Suprapubic skin (tissue), 4 donors: ENCODE data around the gene NEK6.

Experiments used
- CTCF ChIP-seq, 2 donors: fragments of 200-600 bp in 1 of 2; fragments of 450-650 bp in 1 of 2; sonication (generic) in 1 of 2; IDR thresholded peaks; one replicate each; pipeline ENCODE4 v1.5.1; 2016 to 2019; ENCODE audit warnings: antibody characterized with exemption in 2 of 2, mild to moderate bottlenecking in 1 of 2, moderate library complexity in 1 of 2
- POLR2A ChIP-seq, 2 donors: fragments of 450-650 bp; IDR thresholded peaks; one replicate each; pipeline ENCODE4 v1.6.1; 2017; ENCODE audit warnings: antibody characterized with exemption in 2 of 2, mild to moderate bottlenecking in 2 of 2, moderate library complexity in 2 of 2
- POLR2AphosphoS5 ChIP-seq, 3 donors: sonication (generic); formaldehyde crosslinking; IDR thresholded peaks; one replicate each; pipeline ENCODE4 v1.6.1; 2017; ENCODE audit warnings: antibody characterized with exemption in 3 of 3

DNA sequence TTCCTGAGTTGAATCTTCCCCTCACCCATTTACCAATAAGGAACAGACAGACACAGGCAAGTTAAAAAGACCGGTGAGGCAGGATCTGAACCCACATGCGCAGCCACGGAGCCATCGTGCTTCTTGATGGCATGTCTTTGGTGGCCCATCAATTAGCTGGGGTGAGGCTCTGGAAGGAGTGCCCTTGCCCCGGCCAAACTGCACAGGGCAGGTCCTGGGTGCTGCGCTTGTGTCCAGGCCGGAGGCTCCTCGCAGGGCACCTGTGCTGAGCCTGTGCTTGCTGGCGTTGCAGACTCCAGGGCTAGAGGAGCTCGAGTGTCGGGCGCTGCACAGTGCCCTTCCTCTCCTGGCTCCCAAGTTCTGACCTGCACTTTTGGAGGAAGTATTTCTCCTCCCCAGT, 91.1 kb downstream of the NEK6 start:
- TF ChIP-seq CTCF (IDR thresholded peaks at IDR 0.05) (no peak), POLR2AphosphoS5 (IDR thresholded peaks at IDR 0.05) (no peak), POLR2A (IDR thresholded peaks at IDR 0.05) (no peak)
